IMR-90 (cell line): ENCODE measurements around the gene ATPAF1.

ENCODE experiments used
- CEBPB ChIP-seq: IDR thresholded peaks from 2 replicates; pipeline ENCODE4 v1.6.1; 2012; ENCODE audit warnings: low read depth, low read length, improper control_type of control experiment
- FOS ChIP-seq: fragments of 150-350 bp; IDR thresholded peaks from 2 replicates; pipeline ENCODE4 v1.6.1; 2016; ENCODE audit warnings: low read depth, low read length
- MAFK ChIP-seq: IDR thresholded peaks from 2 replicates; pipeline ENCODE4 v1.6.1; 2012; ENCODE audit warnings: low read depth, low read length, improper control_type of control experiment
- MAZ ChIP-seq: IDR thresholded peaks from 2 replicates; pipeline ENCODE4 v1.6.1; 2012; ENCODE audit warnings: low read depth, mild to moderate bottlenecking, low read length, improper control_type of control experiment, moderate library complexity, borderline replicate concordance
- MXI1 ChIP-seq: IDR thresholded peaks from 2 replicates; pipeline ENCODE4 v1.6.1; 2012; ENCODE audit warnings: low read depth, mild to moderate bottlenecking, low read length, moderate library complexity, borderline replicate concordance
- POLR2A ChIP-seq: IDR thresholded peaks from 2 replicates; pipeline ENCODE4 v1.6.1; 2012; ENCODE audit warnings: mild to moderate bottlenecking, low read depth, low read length
- RAD21 ChIP-seq: IDR thresholded peaks from 2 replicates; pipeline ENCODE4 v1.6.1; 2012; ENCODE audit warnings: low read length, improper control_type of control experiment
- RCOR1 ChIP-seq: IDR thresholded peaks from 2 replicates; pipeline ENCODE4 v1.6.1; 2012; ENCODE audit warnings: mild to moderate bottlenecking, low read length, improper control_type of control experiment; ENCODE audit not compliant: insufficient replicate concordance
- TF ChIP-seq, protein P1 (sequence below): conservative IDR thresholded peaks from 2 replicates; pipeline ENCODE4 v1.5.1; 2012; ENCODE audit warnings: mild to moderate bottlenecking, low read depth, low read length, improper control_type of control experiment
- TF ChIP-seq, protein P2 (sequence below): fragments of 150-350 bp; IDR thresholded peaks from 2 replicates; pipeline ENCODE4 v1.6.1; 2017; ENCODE audit warnings: mild to moderate bottlenecking, antibody characterized with exemption, low read length, low read depth

GRCh38 chr1:46614604-46614984 is 53.6 kb downstream of the ATPAF1 start:
- TF ChIP-seq MXI1 (no peak), POLR2A (no peak), FOS (no peak), RAD21 (no peak), MAZ (no peak), RCOR1 (no peak), MAFK (no peak), CEBPB (no peak)
- TF ChIP-seq, protein P1, sequence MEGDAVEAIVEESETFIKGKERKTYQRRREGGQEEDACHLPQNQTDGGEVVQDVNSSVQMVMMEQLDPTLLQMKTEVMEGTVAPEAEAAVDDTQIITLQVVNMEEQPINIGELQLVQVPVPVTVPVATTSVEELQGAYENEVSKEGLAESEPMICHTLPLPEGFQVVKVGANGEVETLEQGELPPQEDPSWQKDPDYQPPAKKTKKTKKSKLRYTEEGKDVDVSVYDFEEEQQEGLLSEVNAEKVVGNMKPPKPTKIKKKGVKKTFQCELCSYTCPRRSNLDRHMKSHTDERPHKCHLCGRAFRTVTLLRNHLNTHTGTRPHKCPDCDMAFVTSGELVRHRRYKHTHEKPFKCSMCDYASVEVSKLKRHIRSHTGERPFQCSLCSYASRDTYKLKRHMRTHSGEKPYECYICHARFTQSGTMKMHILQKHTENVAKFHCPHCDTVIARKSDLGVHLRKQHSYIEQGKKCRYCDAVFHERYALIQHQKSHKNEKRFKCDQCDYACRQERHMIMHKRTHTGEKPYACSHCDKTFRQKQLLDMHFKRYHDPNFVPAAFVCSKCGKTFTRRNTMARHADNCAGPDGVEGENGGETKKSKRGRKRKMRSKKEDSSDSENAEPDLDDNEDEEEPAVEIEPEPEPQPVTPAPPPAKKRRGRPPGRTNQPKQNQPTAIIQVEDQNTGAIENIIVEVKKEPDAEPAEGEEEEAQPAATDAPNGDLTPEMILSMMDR = no peak
- TF ChIP-seq, protein P2, sequence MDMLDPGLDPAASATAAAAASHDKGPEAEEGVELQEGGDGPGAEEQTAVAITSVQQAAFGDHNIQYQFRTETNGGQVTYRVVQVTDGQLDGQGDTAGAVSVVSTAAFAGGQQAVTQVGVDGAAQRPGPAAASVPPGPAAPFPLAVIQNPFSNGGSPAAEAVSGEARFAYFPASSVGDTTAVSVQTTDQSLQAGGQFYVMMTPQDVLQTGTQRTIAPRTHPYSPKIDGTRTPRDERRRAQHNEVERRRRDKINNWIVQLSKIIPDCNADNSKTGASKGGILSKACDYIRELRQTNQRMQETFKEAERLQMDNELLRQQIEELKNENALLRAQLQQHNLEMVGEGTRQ = no peak
